ENCODE measurements around the gene PRSS2. TPM values are rescaled to one million over a fixed set of nuclear protein-coding genes. Genes with fewer than 3 reads are reported as not detected.

The PRSS2 gene
- total and polyA plus RNA-seq, 9 of the 15 experiments (the other 6 are each of a cell fraction or from before 2014, with no cell fraction given) = 1.3 to 23.9 (median 3.8) TPM

GRCh38 chr7:142799437-142799835, 28.7 kb downstream of the PRSS2 start:
- Histone ChIP-seq H3K9me3 (replicated peaks; ENCODE audit: control insufficient read depth, insufficient read depth, low read depth, low read length) (no peaks in the 10 kb centered on the region), H3K79me2 (ENCODE audit: control insufficient read depth, insufficient read depth, low read length) (no peaks in the 10 kb centered on the region; the same call in 2 of the 3 replicates), H3K4me3 (no peak overlapping the region), H3K36me3 (ENCODE audit: control insufficient read depth, insufficient read depth, low read length) (no peaks in the 10 kb centered on the region), H3K9ac (ENCODE audit: insufficient read depth in 1 of 2, low read depth in 2 of 2, low read length in 2 of 2) (no peak overlapping the region), H2AFZ (ENCODE audit: low read depth, low read length) (no peak overlapping the region), H3K27me3 (ENCODE audit: control insufficient read depth in 2 of 2, insufficient read depth in 2 of 2, low read length in 2 of 2) (peaks cover 9 to 38% of the 10 kb centered on the region in 2 experiments), H3K27ac (ENCODE audit: extremely low read depth, low read depth, low read length) (no peak overlapping the region), H3K9me1 (ENCODE audit: control insufficient read depth, insufficient read depth, low read length) (no peaks in the 10 kb centered on the region), H3K4me2 (ENCODE audit: insufficient read depth, low read length) (no peak overlapping the region), H4K20me1 (replicated peaks; ENCODE audit: control insufficient read depth, insufficient read depth, low read length) (no peaks in the 10 kb centered on the region), H3K4me1 (replicated peaks in 1 of 2; ENCODE audit: control insufficient read depth in 2 of 2, insufficient read depth in 2 of 2, low read length in 2 of 2) (peaks cover 4 to 10% of the 10 kb centered on the region in 2 experiments; a peak in 3 of 5 replicates)
- in situ Hi-C loops (cut with MboI) (loop anchor here (25.0 kb wide), 1 partner anchor 162 kb away; no protein-coding TSS in a partner anchor), intact Hi-C loops (cut with micrococcal nuclease) (no loop called here)
- TF ChIP-seq EZH2 (IDR thresholded peaks at IDR 0.05; ENCODE audit: borderline replicate concordance, low read depth, low read length) = no peak
- no peak for TF ChIP-seq STAT5A (IDR thresholded peaks at IDR 0.05; ENCODE audit: borderline replicate concordance, low read length)
- no peak for TF ChIP-seq SETDB1 (IDR thresholded peaks at IDR 0.05; ENCODE audit: low read length)
- no peak for TF ChIP-seq PATZ1 (CRISPR knock-in tag; IDR thresholded peaks at IDR 0.05; ENCODE audit: borderline replicate concordance)
- TF ChIP-seq ZKSCAN3 (CRISPR knock-in tag; IDR thresholded peaks at IDR 0.05) = no peak
- no peak for TF ChIP-seq ZNF217 (CRISPR knock-in tag; IDR thresholded peaks at IDR 0.05)
- no peak for TF ChIP-seq NKRF (IDR thresholded peaks at IDR 0.05; ENCODE audit: borderline replicate concordance)
- no peak for TF ChIP-seq RBM15 (IDR thresholded peaks at IDR 0.05; ENCODE audit: insufficient read depth, low read length)
- TF ChIP-seq TAF9B (IDR thresholded peaks at IDR 0.05; ENCODE audit: partially characterized antibody) = no peak
- 21% methylated on average over 3 of the region's 3 CpGs for WGBS (ENCODE audit: insufficient coverage, low coverage, missing lambda C conversion rate)
- POLR2A ChIA-PET = interaction anchor here (0.6 kb wide), 1 partner anchor 226 kb away, joined by 3 read pairs; no protein-coding TSS in a partner anchor
- FAIRE-seq = no peak
- BruUV-seq (replicated peaks) = no TSS peak
- no peak for ATAC-seq
- CTCF ChIA-PET (ENCODE audit: low intra/inter-chr PET ratio) = no interaction called here
- DNase-seq (ENCODE audit: extremely low read depth in 1 of 4, low spot score in 3 of 4) = no peak

All from K562 (cell line).